GM12878 (cell line): ENCODE results near the gene CPA4. TPM values are rescaled to one million over a fixed set of nuclear protein-coding genes. Genes with fewer than 3 reads are reported as not detected.

Experiments
- ATAC-seq: fragments of 200-7000 bp; cut with Tn5 transposase; 3 replicates; pipeline ENCODE4 v1.9.1; 2020; ENCODE audit warnings: mild to moderate bottlenecking, moderate library complexity
- BruUV-seq: library from RNA; stranded (reverse); fragments of 400-500 nt; replicated peaks from 2 replicates; lab custom pipeline; 2021; lab: Mats Ljungman, UMichigan
- CTCF ChIA-PET: fragments of 300-600 bp; sonication (Branson Sonifier 250); formaldehyde crosslinking; extraction: SDS; loops from one replicate; lab custom pipeline; 2021; ENCODE audit warnings: inconsistent platforms; lab: Yijun Ruan, JAX
- POLR2A ChIA-PET: fragments of 350-600 bp; formaldehyde crosslinking; extraction: SDS; loops from one replicate; lab custom pipeline; 2021; ENCODE audit warnings: inconsistent platforms; lab: Charles Lee
- RAD21 ChIA-PET: fragments of 300-600 bp; sonication (Branson Sonifier 250); formaldehyde crosslinking; loops from one replicate; lab custom pipeline; 2023; ENCODE audit warnings: antibody characterized with exemption; ENCODE audit not compliant: unreplicated experiment; lab: Charles Lee
- SMC1A ChIA-PET: fragments of 300-600 bp; sonication (Branson Sonifier 250); formaldehyde crosslinking; loops from one replicate; lab custom pipeline; 2023; ENCODE audit not compliant: unreplicated experiment, uncharacterized antibody; lab: Charles Lee
- DNase-seq: peaks from one replicate; pipeline ENCODE4 v3.0.0-alpha.2; 2011; ENCODE audit warnings: low read depth, low spot score
- FAIRE-seq: peaks from 3 replicates; lab custom pipeline; 2011; peaks lifted over from hg19 to GRCh38; lab: Jason Lieb, UNC
- H2AFZ ChIP-seq: 2 replicates; pipeline ENCODE4 v1.6.0; 2011; ENCODE audit warnings: low read depth, low read length, control low read depth; ENCODE audit not compliant: control insufficient read depth
- H3K27ac ChIP-seq: 2 replicates; pipeline ENCODE4 v1.5.1; 2011; ENCODE audit warnings: control low read depth; ENCODE audit not compliant: control insufficient read depth, insufficient read depth
- H3K27me3 ChIP-seq, 2 experiments: replicated peaks in 1 of 2; 2 replicates each; pipeline versions ENCODE4 v1.6.0 to v1.6.1; 2011; ENCODE audit warnings: low read length in 1 of 2; ENCODE audit not compliant: control insufficient read depth in 2 of 2, insufficient read depth in 2 of 2
- H3K36me3 ChIP-seq, 2 experiments: 2 replicates each; pipeline ENCODE4 v1.5.1; 2011; ENCODE audit warnings: low read length in 1 of 2; ENCODE audit not compliant: control insufficient read depth in 2 of 2, insufficient read depth in 2 of 2
- H3K4me1 ChIP-seq: 2 replicates; pipeline ENCODE4 v1.6.1; 2011; ENCODE audit warnings: mild to moderate bottlenecking, low read length, moderate library complexity, mixed read lengths; ENCODE audit not compliant: control insufficient read depth, insufficient read depth
- H3K4me2 ChIP-seq: 2 replicates; pipeline ENCODE4 v1.6.0; 2011; ENCODE audit warnings: control low read depth; ENCODE audit not compliant: control insufficient read depth, insufficient read depth
- H3K4me3 ChIP-seq: fragments of 200-600 bp; sonication (generic); 2 replicates; pipeline ENCODE4 v1.5.1; 2016
- H3K79me2 ChIP-seq: 2 replicates; pipeline ENCODE4 v1.6.0; 2011; ENCODE audit warnings: low read length; ENCODE audit not compliant: control insufficient read depth, insufficient read depth
- H3K9ac ChIP-seq: 2 replicates; pipeline ENCODE4 v1.8.0; 2011; ENCODE audit warnings: low read length, control low read depth, mixed read lengths; ENCODE audit not compliant: control insufficient read depth, insufficient read depth
- H3K9me3 ChIP-seq: replicated peaks from 3 replicates; pipeline ENCODE4 v1.5.1; 2011; ENCODE audit warnings: mild to moderate bottlenecking, low read length; ENCODE audit not compliant: control insufficient read depth, insufficient read depth
- H4K20me1 ChIP-seq: 2 replicates; pipeline ENCODE4 v1.6.0; 2011; ENCODE audit not compliant: control insufficient read depth, insufficient read depth
- SRF ChIP-seq, 2 experiments: IDR thresholded peaks; 2 replicates each; pipeline ENCODE4 v1.6.1; 2011; ENCODE audit warnings: low read depth in 2 of 2, low read length in 2 of 2, mild to moderate bottlenecking in 1 of 2, moderate library complexity in 1 of 2
- WGBS: methylation state at CpG from one replicate; pipeline ENCODE4 v1.1.6; 2016; ENCODE audit warnings: low lambda C conversion rate; ENCODE audit not compliant: insufficient replicate concordance, insufficient coverage; ENCODE audit errors: missing lambda C conversion rate; 5-methylcytosine and 5-hydroxymethylcytosine counted together
- in situ Hi-C: fragments of 300-500 bp; cut with MboI; formaldehyde crosslinking; loops from 9 replicates; pipeline ENCODE4 v1.14.3; 2018; ENCODE audit warnings: mixed read lengths
- intact Hi-C: fragments of 100-400 bp; cut with micrococcal nuclease; formaldehyde crosslinking; loops from one replicate; pipeline ENCODE4 v1.14.2; 2022; ENCODE audit not compliant: unreplicated experiment
- polyA plus RNA-seq, 11 experiments: library from polyadenylated mRNA; depleted of rRNA in 4 of 11; unstranded in 6 of 11; stranded (reverse) in 5 of 11; fragments of >200 nt; fragmentation: Nextera tagmentation in 4 of 11; fragmentation: Illumina TruSeq in 1 of 11; extraction: Ambion mirVana in 4 of 11; extraction: Trizol in 1 of 11; gene quantifications; 1 replicate in 1 of 11; 2 replicates in 10 of 11; pipeline versions ENCODE4 v1.2.1 to v1.2.3, GENCODE V29; 2011 to 2016; ENCODE audit warnings: inconsistent platforms in 2 of 11, missing spikeins in 2 of 11, low read depth in 1 of 11
- total RNA-seq, 4 experiments: library from RNA; depleted of rRNA in 3 of 4; stranded (reverse); fragments of >200 nt in 3 of 4; fragmentation: Illumina TruSeq in 1 of 4; extraction: Trizol in 1 of 4; gene quantifications; 2 replicates each; pipeline versions ENCODE4 v1.2.1 to v1.2.3, GENCODE V29; 2013 to 2021
- TF ChIP-seq, protein P1 (sequence below): fragments of 450-650 bp; conservative IDR thresholded peaks from 2 replicates; pipeline ENCODE4 v1.6.1; 2017; ENCODE audit warnings: mild to moderate bottlenecking, moderate library complexity
- TF ChIP-seq, protein P2 (sequence below): IDR thresholded peaks from 2 replicates; pipeline ENCODE4 v1.6.1; 2011; ENCODE audit warnings: borderline replicate concordance, low read depth, mild to moderate bottlenecking, moderate library complexity, low read length; ENCODE audit not compliant: insufficient read depth, poor library complexity, severe bottlenecking

CPA4 gene
- total and polyA plus RNA-seq, 10 of the 15 experiments (the other 5 are each of a cell fraction or from before 2014, with no cell fraction given) = 0.05 to 0.35 (median 0.18) TPM; not detected in 1

DNA sequence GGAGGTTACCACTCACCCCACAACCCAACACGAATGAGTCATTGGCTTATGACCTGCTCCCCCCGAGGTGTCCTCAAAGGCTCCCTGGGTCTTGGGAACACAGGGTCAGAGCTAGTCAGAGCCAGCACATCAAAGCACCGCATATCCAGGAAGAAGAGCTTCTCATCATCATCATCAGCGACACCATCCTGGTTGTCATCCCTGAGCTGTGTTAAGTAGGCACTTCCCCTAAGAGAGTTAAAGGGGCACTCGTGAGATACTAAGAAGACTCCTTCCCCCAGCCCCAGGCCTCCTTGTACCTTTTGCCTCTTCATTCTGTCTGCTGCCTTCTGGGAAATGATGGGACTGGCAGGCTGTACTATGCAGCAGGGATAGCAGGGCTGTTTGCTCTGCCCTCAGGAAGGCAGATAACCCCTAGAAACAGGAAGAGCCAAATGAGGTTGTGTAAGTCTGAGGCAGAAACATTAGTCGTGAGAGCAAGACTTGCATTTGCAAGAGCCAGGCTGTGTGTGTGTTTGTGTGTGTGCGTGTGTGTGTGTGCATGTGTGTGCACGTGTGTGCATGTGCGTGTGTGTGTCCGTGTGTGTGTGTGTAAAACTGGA lies 76.2 kb downstream of the CPA4 start:
- WGBS = 45% methylated on average over 10 of the region's 10 CpGs
- intact Hi-C loops = loop anchor here (5.0 kb wide), 2 partner anchors 118 to 127 kb away; no protein-coding TSS in a partner anchor

More for the DNA sequence above, 76.2 kb downstream of the CPA4 start:
- peaks cover 13% of the 10 kb centered on the region for H3K4me1 ChIP-seq
- H3K9me3 ChIP-seq = no peaks in the 10 kb centered on the region; the same call in 2 of the 3 replicates
- no peaks in the 10 kb centered on the region for H3K36me3 ChIP-seq
- TF ChIP-seq, protein P1, sequence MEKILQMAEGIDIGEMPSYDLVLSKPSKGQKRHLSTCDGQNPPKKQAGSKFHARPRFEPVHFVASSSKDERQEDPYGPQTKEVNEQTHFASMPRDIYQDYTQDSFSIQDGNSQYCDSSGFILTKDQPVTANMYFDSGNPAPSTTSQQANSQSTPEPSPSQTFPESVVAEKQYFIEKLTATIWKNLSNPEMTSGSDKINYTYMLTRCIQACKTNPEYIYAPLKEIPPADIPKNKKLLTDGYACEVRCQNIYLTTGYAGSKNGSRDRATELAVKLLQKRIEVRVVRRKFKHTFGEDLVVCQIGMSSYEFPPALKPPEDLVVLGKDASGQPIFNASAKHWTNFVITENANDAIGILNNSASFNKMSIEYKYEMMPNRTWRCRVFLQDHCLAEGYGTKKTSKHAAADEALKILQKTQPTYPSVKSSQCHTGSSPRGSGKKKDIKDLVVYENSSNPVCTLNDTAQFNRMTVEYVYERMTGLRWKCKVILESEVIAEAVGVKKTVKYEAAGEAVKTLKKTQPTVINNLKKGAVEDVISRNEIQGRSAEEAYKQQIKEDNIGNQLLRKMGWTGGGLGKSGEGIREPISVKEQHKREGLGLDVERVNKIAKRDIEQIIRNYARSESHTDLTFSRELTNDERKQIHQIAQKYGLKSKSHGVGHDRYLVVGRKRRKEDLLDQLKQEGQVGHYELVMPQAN = no peak
- TF ChIP-seq SRF (IDR thresholded peaks at IDR 0.05; ENCODE audit: low read depth in 2 of 2, low read length in 2 of 2) = peak; percentile 37 to 73; a peak in 3 of 4 replicates
- TF ChIP-seq, protein P2, sequence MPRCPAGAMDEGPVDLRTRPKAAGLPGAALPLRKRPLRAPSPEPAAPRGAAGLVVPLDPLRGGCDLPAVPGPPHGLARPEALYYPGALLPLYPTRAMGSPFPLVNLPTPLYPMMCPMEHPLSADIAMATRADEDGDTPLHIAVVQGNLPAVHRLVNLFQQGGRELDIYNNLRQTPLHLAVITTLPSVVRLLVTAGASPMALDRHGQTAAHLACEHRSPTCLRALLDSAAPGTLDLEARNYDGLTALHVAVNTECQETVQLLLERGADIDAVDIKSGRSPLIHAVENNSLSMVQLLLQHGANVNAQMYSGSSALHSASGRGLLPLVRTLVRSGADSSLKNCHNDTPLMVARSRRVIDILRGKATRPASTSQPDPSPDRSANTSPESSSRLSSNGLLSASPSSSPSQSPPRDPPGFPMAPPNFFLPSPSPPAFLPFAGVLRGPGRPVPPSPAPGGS = peak; percentile 86
- no peaks in the 10 kb centered on the region for H3K27me3 ChIP-seq
- ChIA-PET SMC1A (no interaction called here), CTCF (interaction anchor here (0.6 kb wide), 2 partner anchors 309 to 608 kb away, joined by 3 read pairs; no protein-coding TSS in a partner anchor), RAD21 (no interaction called here), POLR2A (no interaction called here)
- no peaks in the 10 kb centered on the region for H4K20me1 ChIP-seq
- in situ Hi-C loops = no loop called here
- H2AFZ ChIP-seq = peak overlapping the region; percentile 8
- no peak overlapping the region for H3K27ac ChIP-seq
- no TSS peak for BruUV-seq
- FAIRE-seq = no peak
- ATAC-seq = no peak
- H3K79me2 ChIP-seq = no peaks in the 10 kb centered on the region
- DNase-seq = no peak
- H3K9ac ChIP-seq = no peak overlapping the region
- no peak overlapping the region for H3K4me2 ChIP-seq
- no peak overlapping the region for H3K4me3 ChIP-seq
